Osteoblast (primary cell): ENCODE data around the gene LRMDA. TPM values are rescaled to one million over a fixed set of nuclear protein-coding genes. Genes with fewer than 3 reads are reported as not detected.
A peak's percentile ranks its signal among the peaks of the same experiment; 100 is the strongest.

Source experiments
- DNase-seq: peaks from one replicate; pipeline ENCODE4 v3.0.0; 2011; ENCODE audit warnings: low spot score, mixed read lengths; ENCODE audit not compliant: insufficient read length; ENCODE audit errors: missing footprints
- H2AFZ ChIP-seq: 2 replicates; pipeline ENCODE4 v1.6.0; 2011; ENCODE audit warnings: mild to moderate bottlenecking, low read length
- H3K27ac ChIP-seq: 2 replicates; pipeline ENCODE4 v1.5.1; 2011; ENCODE audit warnings: mild to moderate bottlenecking, low read depth, low read length, moderate library complexity
- H3K27me3 ChIP-seq: 2 replicates; pipeline ENCODE4 v1.6.0; 2012; ENCODE audit warnings: mild to moderate bottlenecking, control low read depth, inconsistent platforms, low read length, moderate library complexity; ENCODE audit not compliant: insufficient read depth
- H3K36me3 ChIP-seq: 2 replicates; pipeline ENCODE4 v1.5.1; 2011; ENCODE audit warnings: mild to moderate bottlenecking, low read length, control low read depth, moderate library complexity; ENCODE audit not compliant: insufficient read depth
- H3K4me1 ChIP-seq: 2 replicates; pipeline ENCODE4 v1.5.1; 2011; ENCODE audit warnings: mild to moderate bottlenecking, low read length, control low read depth, moderate library complexity; ENCODE audit not compliant: insufficient read depth
- H3K4me2 ChIP-seq: 2 replicates; pipeline ENCODE4 v1.6.0; 2011; ENCODE audit warnings: mild to moderate bottlenecking, low read length; ENCODE audit not compliant: insufficient read depth
- H3K4me3 ChIP-seq: fragments of 200-600 bp; sonication (generic); 3 replicates; pipeline ENCODE4 v1.5.1; 2012; ENCODE audit warnings: mild to moderate bottlenecking, low read length, inconsistent platforms; ENCODE audit not compliant: insufficient read depth
- H3K79me2 ChIP-seq: 2 replicates; pipeline ENCODE4 v1.6.0; 2012; ENCODE audit warnings: mild to moderate bottlenecking, low read length, control low read depth, inconsistent platforms; ENCODE audit not compliant: insufficient read depth
- H3K9me3 ChIP-seq: 2 replicates; pipeline ENCODE4 v1.5.1; 2011; ENCODE audit warnings: low read depth, low read length, control low read depth
- H4K20me1 ChIP-seq: 2 replicates; pipeline ENCODE4 v1.6.0; 2012; ENCODE audit warnings: mild to moderate bottlenecking, low read length, control low read depth; ENCODE audit not compliant: insufficient read depth
- CTCF ChIP-seq: IDR thresholded peaks from 2 replicates; pipeline ENCODE4 v1.5.1; 2011; ENCODE audit warnings: mild to moderate bottlenecking, low read depth, low read length, moderate library complexity; ENCODE audit errors: extremely low read depth
- total RNA-seq: library from RNA; depleted of rRNA; stranded (reverse); fragments of >200 nt; gene quantifications from 2 replicates; pipeline ENCODE4 v1.2.3, GENCODE V29; 2012

Gene LRMDA
- total RNA-seq, 1 donor = 18.5 TPM

- Histone ChIP-seq H3K4me3 (no peak overlapping the region), H3K36me3 (no peaks in the 10 kb centered on the region), H3K4me2 (no peak overlapping the region), H3K79me2 (no peaks in the 10 kb centered on the region), H3K27ac (no peak overlapping the region), H4K20me1 (no peaks in the 10 kb centered on the region), H3K9me3 (no peaks in the 10 kb centered on the region), H3K27me3 (no peaks in the 10 kb centered on the region), H2AFZ (no peak overlapping the region), H3K4me1 (peaks cover 21% of the 10 kb centered on the region)
- no peak for TF ChIP-seq CTCF
- DNase-seq = no peak
These were observed 1110.4 kb downstream of the LRMDA start for GRCh38 chr10:76541852-76542251.

GRCh38 chr10:76542307-76542930, 1111.0 kb downstream of the LRMDA start:
- H4K20me1 ChIP-seq = no peaks in the 10 kb centered on the region
- H3K27me3 ChIP-seq = no peaks in the 10 kb centered on the region
- H3K4me1 ChIP-seq = peaks cover 21% of the 10 kb centered on the region
- DNase-seq = no peak
- no peak overlapping the region for H2AFZ ChIP-seq
- H3K79me2 ChIP-seq = no peaks in the 10 kb centered on the region
- H3K4me3 ChIP-seq = no peak overlapping the region
- no peaks in the 10 kb centered on the region for H3K9me3 ChIP-seq
- no peaks in the 10 kb centered on the region for H3K36me3 ChIP-seq
- H3K4me2 ChIP-seq = no peak overlapping the region
- TF ChIP-seq CTCF = no peak
- no peak overlapping the region for H3K27ac ChIP-seq

GRCh38 chr10:76543655-76544054, 1112.2 kb downstream of the LRMDA start:
- Histone ChIP-seq H3K27ac (peak overlapping the region; percentile 23), H3K36me3 (no peaks in the 10 kb centered on the region), H4K20me1 (no peaks in the 10 kb centered on the region), H3K27me3 (no peaks in the 10 kb centered on the region), H3K9me3 (no peaks in the 10 kb centered on the region), H2AFZ (no peak overlapping the region), H3K79me2 (no peaks in the 10 kb centered on the region), H3K4me2 (peak overlapping the region; percentile 2), H3K4me3 (no peak overlapping the region), H3K4me1 (peaks cover 26% of the 10 kb centered on the region)
- no peak for TF ChIP-seq CTCF
- DNase-seq = peak; percentile 58

DNA sequence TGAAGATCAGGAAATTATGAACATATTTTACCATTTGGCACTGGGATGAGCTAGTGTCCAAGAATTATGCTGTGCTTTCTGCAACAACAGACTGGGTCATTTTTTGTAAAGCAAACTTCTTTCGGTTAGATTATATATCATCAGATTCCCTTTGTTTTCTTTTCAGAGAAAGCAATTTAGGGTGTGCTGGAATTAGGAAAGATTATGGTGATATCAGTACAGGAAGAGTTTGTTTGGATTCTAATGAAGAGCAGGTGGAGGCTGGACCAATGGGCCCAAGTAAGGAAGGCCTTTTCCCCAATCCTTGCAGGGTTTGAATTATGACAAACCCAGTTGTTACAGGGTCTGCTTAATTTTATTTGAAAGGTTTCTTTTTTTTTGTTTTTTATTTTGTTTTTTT, 1113.4 kb downstream of the LRMDA start:
- H2AFZ ChIP-seq = no peak overlapping the region

More for the DNA sequence above, 1113.4 kb downstream of the LRMDA start:
- Histone ChIP-seq H3K4me1 (peaks cover 26% of the 10 kb centered on the region), H3K36me3 (no peaks in the 10 kb centered on the region), H4K20me1 (no peaks in the 10 kb centered on the region), H3K4me3 (no peak overlapping the region), H3K27ac (no peak overlapping the region), H3K4me2 (no peak overlapping the region), H3K79me2 (no peaks in the 10 kb centered on the region), H3K9me3 (no peaks in the 10 kb centered on the region), H3K27me3 (no peaks in the 10 kb centered on the region)
- no peak for TF ChIP-seq CTCF
- DNase-seq = no peak
